EH (cell line): Measurements from ENCODE around the gene METTL27.
"Not testable (repeated sequence)": the region's sequence is repeated elsewhere in the genome, so short reads cannot be mapped to it uniquely, and the experiment has no call there.

Experiments
- DNase-seq: peaks from one replicate; pipeline ENCODE4 v3.0.0-alpha.2; 2015; ENCODE audit warnings: low read depth

Gene METTL27

DNA sequence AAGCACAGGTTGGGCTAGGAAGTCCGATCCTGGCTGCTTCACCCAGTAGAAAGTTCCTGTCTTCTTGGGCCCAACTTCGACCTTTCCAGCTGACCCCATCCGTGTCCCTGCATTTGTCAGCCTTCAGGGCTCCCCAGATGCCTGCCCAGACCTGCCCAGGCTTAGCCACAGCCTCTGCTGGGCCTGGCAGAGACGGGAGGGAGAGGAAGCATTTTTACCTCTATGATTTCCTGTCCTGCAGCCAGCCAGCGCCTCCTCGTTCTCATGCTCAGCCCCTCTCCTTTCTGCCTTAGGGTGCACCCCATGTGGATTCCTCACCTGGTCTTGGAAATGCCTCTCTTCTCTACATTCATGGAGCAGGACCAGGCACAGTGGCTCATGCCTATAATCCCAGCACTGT is 3.7 kb downstream of the METTL27 start:
- no peak for DNase-seq

DNA sequence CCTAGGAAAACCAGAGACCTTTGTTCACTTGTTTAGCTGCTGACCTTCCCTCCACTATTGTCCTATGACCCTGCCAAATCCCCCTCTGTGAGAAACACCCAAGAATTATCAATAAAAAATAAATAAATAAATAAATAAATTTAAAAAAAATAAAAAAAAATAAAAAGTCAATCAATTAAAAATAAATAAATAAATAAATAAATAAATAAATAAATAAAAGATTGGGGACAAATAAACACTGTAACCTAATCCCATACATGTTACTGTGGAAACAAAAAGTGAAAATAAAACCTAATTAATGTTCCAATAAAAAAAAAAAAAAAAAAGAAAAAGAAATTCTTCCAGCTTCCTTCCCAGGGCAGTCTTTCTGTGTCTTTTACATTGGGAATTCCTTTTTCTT is 5.1 kb downstream of the METTL27 start:
- not testable (repeated sequence) for DNase-seq

DNA sequence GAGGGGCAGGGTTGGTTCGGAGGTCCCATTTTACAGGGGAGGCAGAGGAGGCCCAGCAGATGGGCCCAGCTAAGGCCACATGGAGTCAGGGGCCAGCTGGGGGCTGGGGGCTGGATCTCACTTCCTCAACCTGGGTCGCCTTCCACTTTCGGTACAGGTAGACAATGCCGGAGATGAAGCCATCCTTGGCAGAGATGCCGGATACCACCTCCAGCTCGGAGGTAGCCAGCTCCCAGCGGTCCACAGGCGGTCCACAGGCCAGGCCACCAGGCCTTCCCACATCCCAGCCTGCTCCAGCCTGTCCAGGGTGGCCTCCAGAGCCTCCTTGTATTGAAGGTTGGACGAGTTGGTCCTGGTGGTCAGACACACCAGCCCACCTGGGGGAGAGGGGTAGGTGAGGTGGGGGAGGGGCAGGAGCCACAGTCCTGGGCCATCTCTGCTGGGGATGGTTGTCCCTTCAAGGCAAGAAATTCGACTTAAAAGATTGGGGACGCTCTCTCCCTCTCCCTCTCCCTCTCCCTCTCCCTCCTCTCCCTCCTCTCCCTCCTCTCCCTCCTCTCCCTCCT is 7.6 kb downstream of the METTL27 start:
- DNase-seq: no peak

DNA sequence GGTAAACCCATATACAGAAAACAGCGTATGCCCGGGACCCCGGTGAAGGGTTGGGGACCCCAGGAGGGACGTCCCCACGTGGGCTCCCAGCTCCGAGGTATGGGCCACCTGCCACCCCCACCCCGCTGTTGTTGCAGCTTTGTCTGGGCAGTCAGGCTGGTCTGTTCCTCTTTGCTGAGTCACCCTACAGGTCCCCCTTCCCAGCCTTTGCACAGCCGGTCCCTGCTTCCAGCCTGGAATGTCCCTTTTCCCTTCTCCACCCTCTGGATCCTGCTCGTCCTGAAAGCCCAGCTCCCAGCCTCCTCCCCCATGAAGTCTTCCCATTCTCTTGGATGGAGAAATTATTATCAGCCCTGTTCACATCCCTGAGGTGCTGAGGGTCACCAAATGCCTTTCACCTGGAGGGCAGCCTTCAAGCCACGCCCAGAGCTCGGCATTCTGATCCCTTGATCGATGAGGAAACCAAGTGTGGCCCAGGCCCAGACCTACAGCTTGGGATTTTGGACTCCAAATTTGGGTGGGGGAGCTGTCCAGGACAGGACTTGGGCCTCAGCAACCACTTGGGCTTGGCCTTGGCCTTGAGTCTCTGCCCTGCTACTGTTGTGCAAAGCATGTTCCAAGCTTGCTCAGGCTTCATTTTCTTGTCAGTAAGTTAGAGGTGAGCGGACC is 8.9 kb downstream of the METTL27 start:
- no peak for DNase-seq

DNA sequence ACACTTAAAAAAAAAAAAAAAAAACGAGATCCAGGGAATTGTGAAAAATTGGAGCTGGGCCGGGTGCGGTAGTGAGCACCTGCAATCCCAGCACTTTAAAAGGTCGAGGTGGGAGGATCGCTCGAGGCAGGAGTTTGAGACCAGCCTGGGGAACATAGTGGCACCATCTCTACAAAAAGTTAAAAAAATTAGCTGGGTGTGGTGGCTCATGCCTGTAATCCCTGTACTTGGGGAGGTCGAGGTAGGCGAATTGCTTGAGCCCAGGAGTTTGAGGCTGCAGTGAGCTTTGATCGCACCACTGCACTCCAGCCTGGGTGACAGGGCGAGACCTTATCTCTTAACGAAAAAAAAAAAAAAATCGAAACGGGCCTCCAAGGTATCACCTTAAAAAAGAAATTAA is 9.5 kb downstream of the METTL27 start:
- DNase-seq: no peak

GRCh38 chr7:73831834-73832651 is 10.3 kb downstream of the METTL27 start:
- DNase-seq: no peak

DNA sequence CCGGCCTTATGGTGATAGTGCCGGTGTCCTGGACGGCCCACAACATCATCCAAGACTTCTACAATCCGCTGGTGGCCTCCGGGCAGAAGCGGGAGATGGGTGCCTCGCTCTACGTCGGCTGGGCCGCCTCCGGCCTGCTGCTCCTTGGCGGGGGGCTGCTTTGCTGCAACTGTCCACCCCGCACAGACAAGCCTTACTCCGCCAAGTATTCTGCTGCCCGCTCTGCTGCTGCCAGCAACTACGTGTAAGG is 10.8 kb downstream of the METTL27 start:
- no peak for DNase-seq

GRCh38 chr7:73830681-73831583 is 11.4 kb downstream of the METTL27 start, which contains the start of gene CLDN4:
Gene CLDN4 (plus strand): TSS chr7:73830996. CDS start chr7:73831202, 206 bp downstream.
- peak; percentile 23 for DNase-seq

- no peak for DNase-seq
Measured at GRCh38 chr7:73829921-73830680, 12.2 kb downstream of the METTL27 start.

- no peak for DNase-seq
Measured at GRCh38 chr7:73829505-73829904, 12.8 kb downstream of the METTL27 start.

GRCh38 chr7:73828972-73829371 is 13.3 kb downstream of the METTL27 start:
- no peak for DNase-seq

DNA sequence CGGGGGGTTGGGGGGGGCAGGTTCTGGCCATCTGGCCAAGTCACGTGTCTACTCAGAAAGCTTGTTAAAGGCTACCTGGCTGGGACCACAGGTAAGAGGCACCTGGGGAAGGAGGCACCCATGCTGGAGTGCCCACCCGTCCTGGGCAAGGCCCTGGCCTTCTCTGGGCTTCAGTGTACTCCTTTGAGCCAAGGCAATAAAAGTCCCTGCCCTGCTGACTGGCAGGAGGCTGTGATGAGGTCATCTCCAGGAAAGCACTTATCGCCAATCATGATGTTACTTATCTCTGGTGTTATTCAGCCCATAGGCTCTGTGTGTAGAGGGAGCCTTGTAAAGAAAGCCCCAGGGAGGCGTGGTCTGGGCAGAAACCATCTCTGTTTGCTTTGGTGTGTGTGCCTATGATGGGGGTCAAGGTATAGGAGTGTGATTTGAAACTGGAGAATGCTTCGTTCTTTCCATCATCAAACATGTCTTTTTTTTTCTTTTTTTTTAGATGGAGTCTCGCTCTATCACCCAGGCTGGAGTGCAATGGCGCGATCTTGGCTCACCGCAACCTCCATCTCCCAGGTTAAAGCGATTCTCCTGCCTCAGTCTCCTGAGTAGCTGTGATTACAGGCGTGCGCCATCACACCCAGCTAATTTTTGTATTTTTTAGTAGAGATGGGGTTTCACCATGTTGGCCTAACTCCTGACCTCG is 14.1 kb downstream of the METTL27 start:
- peak; percentile 73 for DNase-seq

DNA sequence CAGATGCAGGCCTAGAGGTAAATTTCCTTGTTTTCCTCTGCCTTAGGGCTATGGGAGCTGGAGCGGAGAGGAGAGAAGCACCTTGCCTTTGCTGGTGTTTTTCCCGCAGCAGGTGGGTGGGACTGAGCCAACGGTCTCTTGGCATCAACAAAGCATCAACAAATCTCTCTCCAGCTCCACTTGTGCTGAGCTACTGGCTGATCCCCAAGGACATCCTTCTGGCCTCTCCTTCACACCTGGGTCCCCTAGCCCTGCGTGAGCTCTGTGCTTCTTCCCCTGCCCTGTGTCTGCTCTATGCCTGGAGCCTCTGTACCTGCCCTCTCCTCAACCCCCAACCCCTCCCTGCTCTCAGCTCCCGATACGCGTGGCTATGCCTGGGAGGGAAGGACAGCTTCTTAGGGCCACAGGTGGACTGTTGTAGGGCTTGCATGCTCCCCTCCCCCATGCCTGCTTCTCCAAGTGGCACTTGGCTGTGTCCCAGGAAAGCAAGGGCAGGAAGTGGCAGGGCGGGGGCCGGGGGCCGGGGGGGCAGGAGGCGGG is 14.7 kb downstream of the METTL27 start:
- DNase-seq: no peak

DNA sequence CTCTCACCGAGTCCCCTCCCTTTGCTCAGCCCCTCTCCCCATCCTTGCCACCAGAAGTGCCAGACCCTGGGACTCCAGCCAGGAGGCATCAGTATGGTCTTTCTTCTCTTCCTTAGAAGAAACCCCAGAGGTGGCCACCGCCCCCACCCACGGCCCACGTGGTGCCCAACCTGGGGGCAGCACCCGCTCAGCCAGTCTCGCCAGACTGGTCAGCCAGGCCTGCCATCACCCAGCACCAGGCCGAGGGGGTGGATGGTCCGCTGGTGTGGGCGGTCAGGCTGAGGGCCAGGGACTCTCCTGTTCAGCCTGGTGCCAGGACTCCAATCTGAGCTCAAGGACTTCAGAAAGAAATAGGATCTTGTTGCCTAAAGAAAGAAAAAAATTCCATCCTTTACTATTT is 17.3 kb downstream of the METTL27 start:
- no peak for DNase-seq

DNA sequence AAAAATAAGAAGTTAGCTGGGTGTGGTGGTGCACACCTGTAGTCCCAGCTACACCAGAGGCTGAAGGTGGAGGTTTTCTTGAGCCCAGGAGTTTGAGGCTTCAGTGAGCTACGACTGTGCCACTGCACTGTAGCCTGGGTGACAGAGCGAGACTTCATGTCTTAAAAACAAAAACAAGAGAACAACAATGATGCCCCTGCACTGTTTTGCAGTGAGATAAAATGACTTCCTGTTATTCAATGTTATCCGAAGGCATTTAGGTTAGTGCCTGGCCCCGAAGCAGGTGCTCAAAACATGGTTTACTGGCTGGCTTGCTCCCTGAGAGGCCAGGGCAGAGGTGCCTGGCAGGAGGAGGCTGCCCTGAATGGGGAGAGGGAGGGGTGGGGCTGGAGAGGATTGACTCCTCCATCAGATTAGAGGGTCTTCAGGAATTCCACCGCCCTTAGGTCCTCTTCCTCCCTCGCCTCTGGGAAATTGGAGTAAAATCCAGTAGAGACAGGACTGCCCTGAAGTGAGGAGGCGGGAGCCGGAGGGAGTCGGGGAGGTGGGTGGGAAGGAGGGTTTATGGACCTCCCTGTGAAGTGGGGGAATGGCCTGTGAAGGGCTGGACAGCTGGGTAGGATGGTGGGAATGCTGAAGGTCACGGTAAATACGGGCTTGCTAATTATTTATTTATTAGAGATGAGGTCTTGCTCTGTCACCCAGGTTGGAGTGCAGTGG is 18.3 kb downstream of the METTL27 start:
- DNase-seq: no peak

DNA sequence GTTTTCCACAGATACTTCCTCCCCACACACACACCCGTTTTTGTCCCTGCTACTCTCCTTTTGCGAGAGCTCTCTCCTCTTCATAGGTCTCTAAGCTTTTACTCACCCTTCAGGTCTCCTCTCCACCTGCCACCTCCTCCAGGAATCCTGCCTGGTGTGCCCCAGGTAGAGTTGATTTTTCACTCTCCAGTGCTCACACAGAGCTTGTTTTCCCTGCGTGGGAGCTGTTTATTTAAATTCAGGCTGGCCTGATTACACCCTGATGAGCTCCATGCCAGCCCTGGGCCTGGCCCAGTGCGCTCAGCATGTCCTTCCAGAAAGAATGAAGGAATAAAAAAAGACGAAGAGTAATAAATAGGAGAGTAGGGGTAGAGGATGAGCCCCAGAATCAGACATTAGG is 19.1 kb downstream of the METTL27 start:
- no peak for DNase-seq

GRCh38 chr7:73822319-73823173 is 19.8 kb downstream of the METTL27 start:
- peak; percentile 99 for DNase-seq

DNA sequence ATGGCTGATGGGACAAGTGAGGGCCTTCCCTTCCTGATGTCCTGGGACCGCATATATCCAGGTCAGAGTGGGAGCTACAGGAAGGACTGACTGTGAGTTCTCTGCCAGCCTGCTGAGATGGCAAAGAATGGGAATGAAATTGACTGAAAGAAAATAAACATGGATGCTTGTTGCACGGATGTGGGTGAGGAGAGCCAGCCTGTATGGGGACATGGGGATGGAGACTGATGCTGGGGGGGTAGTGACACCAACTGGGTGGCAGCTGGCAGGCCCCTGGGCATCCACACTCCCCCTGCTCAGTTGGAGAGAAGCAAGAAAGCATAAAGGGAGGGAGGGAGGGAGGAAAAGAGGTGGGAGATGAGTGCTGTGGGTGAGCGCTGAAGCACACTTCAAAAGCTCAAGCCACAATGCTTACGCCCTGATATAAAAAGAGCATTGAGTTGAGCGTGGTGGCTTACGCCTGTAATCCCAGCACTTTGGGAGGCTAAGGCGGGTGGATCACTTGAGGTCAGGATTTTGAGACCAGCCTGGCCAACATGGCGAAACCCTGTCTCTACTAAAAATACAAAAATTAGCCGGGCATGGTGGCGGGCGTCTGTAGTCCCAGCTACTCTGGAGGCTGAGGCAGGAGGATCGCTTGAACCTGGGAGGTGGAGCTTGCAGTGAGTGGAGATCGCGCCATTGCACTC is 20.6 kb downstream of the METTL27 start:
- DNase-seq: not testable (repeated sequence)

DNA sequence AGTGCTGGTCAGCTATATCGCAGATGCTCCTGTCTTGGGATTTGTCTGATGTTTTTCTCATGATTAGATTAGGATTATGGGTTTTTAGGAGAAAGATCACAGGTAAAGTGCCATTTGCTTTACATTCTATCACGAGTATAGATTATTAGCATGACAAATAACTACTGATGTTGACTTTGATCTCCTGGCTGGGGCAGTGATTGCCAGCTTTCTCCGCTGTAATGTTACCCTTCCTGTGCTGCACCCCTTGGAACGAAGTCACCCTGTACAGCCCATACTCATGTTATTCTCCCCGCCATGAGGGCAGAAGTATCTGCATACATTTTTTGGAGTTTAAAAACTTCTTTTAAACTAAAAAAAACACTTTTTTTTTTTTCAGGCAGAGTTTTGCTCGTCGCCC is 22.3 kb downstream of the METTL27 start:
- no peak for DNase-seq
